Psoas muscle (tissue), 8 donors: ENCODE measurements around the gene COQ10B. TPM values are rescaled to one million over a fixed set of nuclear protein-coding genes. Genes with fewer than 3 reads are reported as not detected.
A peak's percentile ranks its signal among the peaks of the same experiment; 100 is the strongest.

Experiments
- ATAC-seq, 4 donors: fragments of 200-7000 bp; cut with Tn5 transposase; one replicate each; pipeline ENCODE4 v1.9.1; 2020; ENCODE audit warnings: moderate library complexity in 3 of 4, mild to moderate bottlenecking in 2 of 4
- DNase-seq, 2 donors: peaks; one replicate each; pipeline ENCODE4 v3.0.0-alpha.2; 2020
- H3K27ac ChIP-seq: fragments of 200-600 bp; one replicate; pipeline ENCODE4 v1.8.0; 2022
- H3K27me3 ChIP-seq, 3 donors: fragments of 200-600 bp in 1 of 3; one replicate each; pipeline versions ENCODE4 v1.6.1 to v1.8.0; 2013 to 2022; ENCODE audit warnings: low read length in 2 of 3, mild to moderate bottlenecking in 2 of 3, moderate library complexity in 1 of 3; ENCODE audit not compliant: insufficient read depth in 3 of 3
- H3K36me3 ChIP-seq, 2 donors: fragments of 200-600 bp in 1 of 2; one replicate each; pipeline versions ENCODE4 v1.6.1 to v1.8.0; 2013 to 2022; ENCODE audit warnings: low read depth in 1 of 2, mild to moderate bottlenecking in 1 of 2, moderate library complexity in 1 of 2; ENCODE audit not compliant: insufficient read depth in 1 of 2
- H3K4me1 ChIP-seq: fragments of 200-600 bp; one replicate; pipeline ENCODE4 v1.8.0; 2022
- H3K4me3 ChIP-seq: fragments of 200-600 bp; one replicate; pipeline ENCODE4 v1.8.0; 2022; ENCODE audit warnings: mild to moderate bottlenecking
- H3K9me3 ChIP-seq: fragments of 200-600 bp; one replicate; pipeline ENCODE4 v1.8.0; 2022
- CTCF ChIP-seq: fragments of 200-600 bp; IDR thresholded peaks from one replicate; pipeline ENCODE4 v1.8.0; 2022; ENCODE audit warnings: antibody characterized with exemption
- WGBS, 3 donors: extraction: QIAGEN DNeasy Blood & Tissue Kit; methylation state at CpG; one replicate each; pipeline versions ENCODE4 v1.1.6 to v1.1.7; 2013; 5-methylcytosine and 5-hydroxymethylcytosine counted together
- intact Hi-C, 2 donors: fragments of 100-400 bp; cut with DNase I; formaldehyde crosslinking; loops; one replicate each; pipeline versions ENCODE4 v1.11.0 to v1.14.2; 2022
- polyA plus RNA-seq, 3 donors: library from polyadenylated mRNA; stranded (reverse); fragments of 200-250 nt; gene quantifications; one replicate each; pipeline ENCODE4 v1.2.3, GENCODE V29; 2013
- total RNA-seq, 4 donors: library from RNA; stranded (reverse); fragmentation: NEBNext Ultra II Directional in 2 of 4; extraction: Animal tissue kit (Norgen Biotek cat#: 25700) in 2 of 4; gene quantifications; one replicate each; pipeline versions ENCODE4 v1.2.1 to v1.2.4, GENCODE V29; 2021 to 2023
- donor health status: healthy with polysubstance abuse.
- donor health status: DM: no; HTN: no; CAD: no; lungs with moderate emphysema.
- donor health status: Bipolar disorder and iron deficiency.
- donor health status: healthy.
- donor health status: DM: yes; HTN: yes; CAD: no.
- donor health status: DM: no; HTN: no; CAD: no.
- donor health status: DM: no; HTN: no; CAD: no.
- donor health status: DM: yes; HTN: yes; CAD: no.

Gene COQ10B
- total and polyA plus RNA-seq, 7 donors, result 9.9 to 20.2 (median 16.4) TPM

- intact Hi-C loops, result no loop called here
- peaks cover 12 to 70% of the 10 kb centered on the region in 2 donors for H3K36me3 ChIP-seq
- H3K27me3 ChIP-seq, result no peaks in the 10 kb centered on the region
- no peak overlapping the region for H3K27ac ChIP-seq
- H3K4me3 ChIP-seq, result no peak overlapping the region
- H3K9me3 ChIP-seq, result peaks cover 10% of the 10 kb centered on the region
- ATAC-seq (no peak), DNase-seq (no peak)
- WGBS, 3 donors, result 84 to 92% (median 88%) methylated on average over 2 of the region's 2 CpGs
- no peak for TF ChIP-seq CTCF
- no peaks in the 10 kb centered on the region for H3K4me1 ChIP-seq
Measured at GRCh38 chr2:197486175-197486574, 32.8 kb downstream of the COQ10B start.

- Histone ChIP-seq H3K27ac (no peak overlapping the region), H3K27me3 (no peaks in the 10 kb centered on the region), H3K4me1 (no peaks in the 10 kb centered on the region), H3K9me3 (peaks cover 10% of the 10 kb centered on the region), H3K4me3 (no peak overlapping the region), H3K36me3 (peaks cover 14 to 78% of the 10 kb centered on the region in 2 donors)
- no peak for TF ChIP-seq CTCF
- ATAC-seq (no peak), DNase-seq (no peak)
- intact Hi-C loops, result no loop called here
- WGBS, 3 donors, result 77 to 82% (median 79%) methylated on average over 4 of the region's 4 CpGs
Measured at GRCh38 chr2:197487385-197487784, 34.0 kb downstream of the COQ10B start.

- H3K4me1 ChIP-seq, result peaks cover 35% of the 10 kb centered on the region
- H3K36me3 ChIP-seq, result peaks cover 9 to 80% of the 10 kb centered on the region in 2 donors
- no peak for TF ChIP-seq CTCF
- H3K4me3 ChIP-seq, result no peak overlapping the region
- no peaks in the 10 kb centered on the region for H3K9me3 ChIP-seq
- no peaks in the 10 kb centered on the region for H3K27me3 ChIP-seq
- WGBS, 3 donors, result 87 to 95% (median 94%) methylated on average over 2 of the region's 2 CpGs
- intact Hi-C loops, result loop anchor here in 1 of 2 donors (10.0 kb wide), 1 partner anchor 279 kb away; no protein-coding TSS in a partner anchor
- H3K27ac ChIP-seq, result no peak overlapping the region
- no peak for ATAC-seq
- no peak for DNase-seq
Measured at GRCh38 chr2:197495433-197496134, 42.2 kb downstream of the COQ10B start.

- H3K36me3 ChIP-seq, result peaks cover 9 to 74% of the 10 kb centered on the region in 2 donors
- TF ChIP-seq CTCF, result no peak
- no peaks in the 10 kb centered on the region for H3K27me3 ChIP-seq
- DNase-seq (no peak), ATAC-seq (no peak)
- peaks cover 41% of the 10 kb centered on the region for H3K4me1 ChIP-seq
- intact Hi-C loops, result loop anchor here in 1 of 2 donors (10.0 kb wide), 1 partner anchor 278 kb away; no protein-coding TSS in a partner anchor
- H3K27ac ChIP-seq, result no peak overlapping the region
- H3K4me3 ChIP-seq, result peak overlapping the region; percentile 3
- H3K9me3 ChIP-seq, result no peaks in the 10 kb centered on the region
Measured at GRCh38 chr2:197496695-197497094, 43.3 kb downstream of the COQ10B start.

- Histone ChIP-seq H3K4me3 (peak overlapping the region; percentile 89), H3K36me3 (peaks cover 7 to 74% of the 10 kb centered on the region in 2 donors), H3K27ac (no peak overlapping the region), H3K27me3 (no peaks in the 10 kb centered on the region), H3K4me1 (peaks cover 47% of the 10 kb centered on the region), H3K9me3 (no peaks in the 10 kb centered on the region)
- WGBS, 3 donors, result 46 to 58% (median 48%) methylated on average over 2 of the region's 2 CpGs
- no peak for TF ChIP-seq CTCF
- ATAC-seq (no peak), DNase-seq (no peak)
- intact Hi-C loops, result loop anchor here in 1 of 2 donors (10.0 kb wide), 1 partner anchor 277 kb away; no protein-coding TSS in a partner anchor
Measured at GRCh38 chr2:197497326-197497725, 44.0 kb downstream of the COQ10B start.
